Measurements from ENCODE around the gene RNF207. TPM values are rescaled to one million over a fixed set of nuclear protein-coding genes. Genes with fewer than 3 reads are reported as not detected.

Gene RNF207
- total and polyA plus RNA-seq, 2 of the 4 experiments (the other 2 are of a cell fraction), result 2.7 to 17.2 TPM

DNA sequence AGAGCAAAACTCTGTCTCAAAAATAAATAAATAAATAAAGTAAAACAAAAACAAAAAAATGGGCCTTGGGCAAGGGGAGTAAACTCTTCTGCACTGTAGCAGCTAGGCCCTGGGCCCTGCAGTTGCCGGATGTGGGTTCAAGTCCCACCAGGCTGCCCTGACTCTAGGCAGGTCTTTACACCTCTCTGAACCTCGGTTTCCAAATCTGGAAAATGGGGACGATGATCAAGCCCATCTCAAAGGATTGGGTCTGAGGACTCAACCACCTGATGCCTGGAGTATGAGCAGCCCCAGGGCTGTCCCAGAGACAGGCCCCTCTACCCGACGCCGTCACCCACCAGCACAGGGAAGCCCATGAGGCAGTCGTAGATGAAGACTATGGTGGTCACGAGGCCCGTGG is 47.5 kb downstream of the RNF207 start:
- no peak overlapping the region for H3K14ac ChIP-seq (replicated peaks; ENCODE audit: low read depth, low read length)
- H3K56ac ChIP-seq (ENCODE audit: extremely low read depth, insufficient read depth, low read length), result no peak overlapping the region
- 89% methylated on average over 6 of the region's 9 CpGs; no CpG with 5 or more reads in 1 of the 2 experiments for WGBS, 2 experiments (ENCODE audit: extremely low coverage in 2 of 2, insufficient read length in 1 of 2)
- no peak for TF ChIP-seq MAFK (IDR thresholded peaks at IDR 0.05; ENCODE audit: low read depth, low read length)
- TF ChIP-seq BHLHE40 (IDR thresholded peaks at IDR 0.05; ENCODE audit: low read depth, low read length), result no peak
- TF ChIP-seq CTCF (conservative IDR thresholded peaks at IDR 0.05; ENCODE audit: low read depth, low read length), result no peak
- TF ChIP-seq FOS (IDR thresholded peaks at IDR 0.05; ENCODE audit: low read depth, low read length), result no peak
- no peak for TF ChIP-seq USF2 (IDR thresholded peaks at IDR 0.05; ENCODE audit: low read depth, low read length)
- H4K91ac ChIP-seq (ENCODE audit: insufficient read depth, low read depth, low read length), result no peak overlapping the region
- no peak overlapping the region for H3K27ac ChIP-seq (ENCODE audit: insufficient read depth, low read length)
- no peak overlapping the region for H2BK20ac ChIP-seq (ENCODE audit: low read depth, low read length)
- dilution Hi-C loops (cut with HindIII; ENCODE audit: low sequenced_read_pairs, unreplicated experiment) (no loop called here), in situ Hi-C loops (cut with MboI; ENCODE audit: low sequenced_read_pairs) (loop anchor here (10.0 kb wide), 1 partner anchor 151 kb away; no protein-coding TSS in a partner anchor), intact Hi-C loops (cut with micrococcal nuclease) (no loop called here)
- H3K9ac ChIP-seq (ENCODE audit: low read depth, low read length), result no peak overlapping the region
- no TSS peak for BruUV-seq (replicated peaks)
- ATAC-seq (ENCODE audit: low read depth), result no peak
- no peak overlapping the region for H2BK5ac ChIP-seq (ENCODE audit: low read depth, low read length, poor library complexity, severe bottlenecking)
- no peak for DNase-seq
- no peak overlapping the region for H3K4ac ChIP-seq (ENCODE audit: low read depth, low read length)
- CTCF ChIA-PET, result no interaction called here
- H3K27me3 ChIP-seq (ENCODE audit: control insufficient read depth, insufficient read depth, low read length), result peaks cover 20% of the 10 kb centered on the region
- H3K9me1 ChIP-seq (ENCODE audit: insufficient read depth, low read length), result no peaks in the 10 kb centered on the region
- H3K18ac ChIP-seq (ENCODE audit: low read depth, low read length), result no peak overlapping the region
- no peak overlapping the region for H4K8ac ChIP-seq (ENCODE audit: low read depth in 2 of 2, low read length in 2 of 2)
- POLR2A ChIA-PET (ENCODE audit: unreplicated experiment), result no interaction called here
- no peak overlapping the region for H3K4me2 ChIP-seq (ENCODE audit: low read depth, low read length)
- no peak overlapping the region for H2AK9ac ChIP-seq (replicated peaks; ENCODE audit: low read depth, low read length, poor library complexity)
- no peaks in the 10 kb centered on the region; the same call in 1 of the 2 replicates for H4K20me1 ChIP-seq (ENCODE audit: insufficient read depth, low read length)
- H2BK120ac ChIP-seq (ENCODE audit: low read depth, low read length), result no peak overlapping the region
- H2AFZ ChIP-seq (replicated peaks; ENCODE audit: low read length, poor library complexity), result no peak overlapping the region
- H4K5ac ChIP-seq (ENCODE audit: low read depth, low read length), result no peak overlapping the region
- no peaks in the 10 kb centered on the region for H3K36me3 ChIP-seq (ENCODE audit: control insufficient read depth, insufficient read depth, low read length)
- H2BK15ac ChIP-seq (ENCODE audit: low read depth, low read length), result no peak overlapping the region
- H3K4me3 ChIP-seq (ENCODE audit: insufficient read depth, low read depth, low read length), result no peak overlapping the region
- H3K23ac ChIP-seq (ENCODE audit: low read depth, low read length), result no peak overlapping the region
- no peaks in the 10 kb centered on the region for H3K79me1 ChIP-seq (ENCODE audit: low read depth in 1 of 2, low read length in 2 of 2)
- no peak overlapping the region for H2AK5ac ChIP-seq (ENCODE audit: low read depth, low read length)
- no peaks in the 10 kb centered on the region for H3K4me1 ChIP-seq (ENCODE audit: control insufficient read depth, insufficient read depth, low read length)
- H3K9me3 ChIP-seq (ENCODE audit: control insufficient read depth, insufficient read depth, low read length), result no peaks in the 10 kb centered on the region
